Measurements from ENCODE around the gene PVR.
"Not testable (repeated sequence)": the region's sequence is repeated elsewhere in the genome, so short reads cannot be mapped to it uniquely, and the experiment has no call there.

Gene PVR

GRCh38 chr19:44624840-44625354 lies 18.8 kb upstream of the PVR start:
- H3K4me3 ChIP-seq (ENCODE audit: low read depth, low read length), result no peak overlapping the region
- no peak for TF ChIP-seq CTCF (IDR thresholded peaks at IDR 0.05; ENCODE audit: borderline replicate concordance, insufficient read depth, low read depth, low read length)

GRCh38 chr19:44625637-44626036 lies 18.1 kb upstream of the PVR start:
- not testable (repeated sequence) for H3K4me3 ChIP-seq (ENCODE audit: low read depth, low read length)

GRCh38 chr19:44626048-44626624 lies 17.6 kb upstream of the PVR start:
- no peak overlapping the region for H3K4me3 ChIP-seq (ENCODE audit: low read depth, low read length)
- no peak for TF ChIP-seq CTCF (IDR thresholded peaks at IDR 0.05; ENCODE audit: borderline replicate concordance, insufficient read depth, low read depth, low read length)

GRCh38 chr19:44627631-44628030 lies 16.1 kb upstream of the PVR start:
- no peak for TF ChIP-seq CTCF (IDR thresholded peaks at IDR 0.05; ENCODE audit: borderline replicate concordance, insufficient read depth, low read depth, low read length)

GRCh38 chr19:44628793-44629192 lies 14.9 kb upstream of the PVR start:
- TF ChIP-seq CTCF (IDR thresholded peaks at IDR 0.05; ENCODE audit: borderline replicate concordance, insufficient read depth, low read depth, low read length), result no peak

More at GRCh38 chr19:44627631-44628030, 16.1 kb upstream of the PVR start:
- H3K4me3 ChIP-seq (ENCODE audit: low read depth, low read length), result no peak overlapping the region

GRCh38 chr19:44631611-44632010 lies 12.1 kb upstream of the PVR start:
- H3K4me3 ChIP-seq (ENCODE audit: low read depth, low read length), result not testable (repeated sequence)

More at GRCh38 chr19:44628793-44629192, 14.9 kb upstream of the PVR start:
- H3K4me3 ChIP-seq (ENCODE audit: low read depth, low read length), result no peak overlapping the region

- H3K4me3 ChIP-seq (ENCODE audit: low read depth, low read length), result not testable (repeated sequence)
Observed at GRCh38 chr19:44634058-44634457, 9.7 kb upstream of the PVR start.

- no peak overlapping the region for H3K4me3 ChIP-seq (ENCODE audit: low read depth, low read length)
- no peak for TF ChIP-seq CTCF (IDR thresholded peaks at IDR 0.05; ENCODE audit: borderline replicate concordance, insufficient read depth, low read depth, low read length)
Observed at GRCh38 chr19:44634785-44635184, 8.9 kb upstream of the PVR start.
